Pancreas (tissue), 10 donors: Measurements from ENCODE around the gene TM9SF3. TPM values are rescaled to one million over a fixed set of nuclear protein-coding genes. Genes with fewer than 3 reads are reported as not detected.

ENCODE experiments used
- ATAC-seq, 4 donors: fragments of 200-7000 bp; cut with Tn5 transposase; one replicate each; pipeline versions ENCODE4 v1.8.0 to v1.9.1; 2020; ENCODE audit warnings: mild to moderate bottlenecking in 4 of 4, moderate library complexity in 4 of 4
- DNase-seq, 6 donors: peaks; one replicate each; pipeline ENCODE4 v3.0.0-alpha.2; 2020
- FAIRE-seq: peaks from 2 replicates; lab custom pipeline; 2012; peaks lifted over from hg19 to GRCh38; lab: Jason Lieb, UNC
- H3K27ac ChIP-seq, 4 donors: fragments of 200-600 bp; sonication (generic); 1 replicate in 3 of 4; 2 replicates in 1 of 4; pipeline versions ENCODE4 v1.5.0 to v1.8.0; 2020
- H3K27me3 ChIP-seq, 4 donors: fragments of 200-600 bp; one replicate each; pipeline ENCODE4 v1.8.0; 2021
- H3K36me3 ChIP-seq, 3 donors: fragments of 200-600 bp; sonication (generic) in 1 of 3; one replicate each; pipeline versions ENCODE4 v1.5.0 to v1.8.0; 2020 to 2021
- H3K4me1 ChIP-seq, 3 donors: fragments of 200-600 bp; one replicate each; pipeline ENCODE4 v1.8.0; 2021
- H3K4me3 ChIP-seq, 4 donors: fragments of 200-600 bp; sonication (generic) in 2 of 4; one replicate each; pipeline versions ENCODE4 v1.5.0 to v1.8.0; 2020 to 2021
- H3K9me3 ChIP-seq, 4 donors: fragments of 200-600 bp; one replicate each; pipeline ENCODE4 v1.8.0; 2021
- WGBS, 2 donors: extraction: QIAGEN DNeasy Blood & Tissue Kit; methylation state at CpG; one replicate each; pipeline ENCODE4 v1.1.7; 2013; 5-methylcytosine and 5-hydroxymethylcytosine counted together
- intact Hi-C, 3 donors: fragments of 100-400 bp; cut with DNase I; formaldehyde crosslinking; loops; one replicate each; pipeline versions ENCODE4 v1.11.1 to v1.14.2; 2022
- polyA plus RNA-seq, 2 donors: library from polyadenylated mRNA; stranded (reverse); fragments of 200-250 nt; gene quantifications; one replicate each; pipeline ENCODE4 v1.2.3, GENCODE V29; 2013
- total RNA-seq, 6 donors: library from RNA; stranded (reverse); fragmentation: NEBNext Ultra II Directional in 4 of 6; extraction: Animal tissue kit (Norgen Biotek cat#: 25700) in 4 of 6; gene quantifications; one replicate each; pipeline versions ENCODE4 v1.2.1 to v1.2.4, GENCODE V29; 2021 to 2023
- TF ChIP-seq, protein P1 (sequence below), 4 donors: fragments of 200-600 bp; sonication (generic) in 3 of 4; IDR thresholded peaks; one replicate each; pipeline versions ENCODE4 v1.5.0 to v1.8.0; 2021; ENCODE audit warnings: antibody characterized with exemption in 4 of 4
- donor health status: healthy with polysubstance abuse.
- donor health status: DM: no; HTN: no; CAD: no; lungs with moderate emphysema.
- donor health status: DM: no; HTN: no; CAD: no.
- donor health status: control.
- donor health status: control.
- donor health status: Bipolar disorder and iron deficiency.
- donor health status: DM: yes; HTN: yes; CAD: no.
- donor health status: DM: no; HTN: no; CAD: no.
- donor health status: DM: no; HTN: no; CAD: no.
- donor health status: DM: yes; HTN: yes; CAD: no.

The TM9SF3 gene
- total and polyA plus RNA-seq, 8 donors = 15.5 to 110 (median 60.2) TPM

GRCh38 chr10:96588060-96588554 is 1.3 kb upstream of the TM9SF3 start:
- TF ChIP-seq, protein P1, sequence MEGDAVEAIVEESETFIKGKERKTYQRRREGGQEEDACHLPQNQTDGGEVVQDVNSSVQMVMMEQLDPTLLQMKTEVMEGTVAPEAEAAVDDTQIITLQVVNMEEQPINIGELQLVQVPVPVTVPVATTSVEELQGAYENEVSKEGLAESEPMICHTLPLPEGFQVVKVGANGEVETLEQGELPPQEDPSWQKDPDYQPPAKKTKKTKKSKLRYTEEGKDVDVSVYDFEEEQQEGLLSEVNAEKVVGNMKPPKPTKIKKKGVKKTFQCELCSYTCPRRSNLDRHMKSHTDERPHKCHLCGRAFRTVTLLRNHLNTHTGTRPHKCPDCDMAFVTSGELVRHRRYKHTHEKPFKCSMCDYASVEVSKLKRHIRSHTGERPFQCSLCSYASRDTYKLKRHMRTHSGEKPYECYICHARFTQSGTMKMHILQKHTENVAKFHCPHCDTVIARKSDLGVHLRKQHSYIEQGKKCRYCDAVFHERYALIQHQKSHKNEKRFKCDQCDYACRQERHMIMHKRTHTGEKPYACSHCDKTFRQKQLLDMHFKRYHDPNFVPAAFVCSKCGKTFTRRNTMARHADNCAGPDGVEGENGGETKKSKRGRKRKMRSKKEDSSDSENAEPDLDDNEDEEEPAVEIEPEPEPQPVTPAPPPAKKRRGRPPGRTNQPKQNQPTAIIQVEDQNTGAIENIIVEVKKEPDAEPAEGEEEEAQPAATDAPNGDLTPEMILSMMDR (IDR thresholded peaks at IDR 0.05) = no peak
- Histone ChIP-seq H3K36me3 (peaks cover 0 to 2% (median 0%) of the 10 kb centered on the region in 3 donors), H3K9me3 (no peaks in the 10 kb centered on the region), H3K4me3 (peak overlapping the region in 2 of 4 donors; percentile 92 to 95), H3K27me3 (no peaks in the 10 kb centered on the region), H3K27ac (peak overlapping the region; percentile 96 to 98 (median 98)), H3K4me1 (peaks cover 15 to 32% (median 31%) of the 10 kb centered on the region in 3 donors)
- intact Hi-C loops = no loop called here
- FAIRE-seq (no peak), ATAC-seq (peak in 3 of 4 donors; percentile 8 to 20 (median 9)), DNase-seq (no peak)
- WGBS, 2 donors = 3% methylated on average over 4 of the region's 4 CpGs

DNA sequence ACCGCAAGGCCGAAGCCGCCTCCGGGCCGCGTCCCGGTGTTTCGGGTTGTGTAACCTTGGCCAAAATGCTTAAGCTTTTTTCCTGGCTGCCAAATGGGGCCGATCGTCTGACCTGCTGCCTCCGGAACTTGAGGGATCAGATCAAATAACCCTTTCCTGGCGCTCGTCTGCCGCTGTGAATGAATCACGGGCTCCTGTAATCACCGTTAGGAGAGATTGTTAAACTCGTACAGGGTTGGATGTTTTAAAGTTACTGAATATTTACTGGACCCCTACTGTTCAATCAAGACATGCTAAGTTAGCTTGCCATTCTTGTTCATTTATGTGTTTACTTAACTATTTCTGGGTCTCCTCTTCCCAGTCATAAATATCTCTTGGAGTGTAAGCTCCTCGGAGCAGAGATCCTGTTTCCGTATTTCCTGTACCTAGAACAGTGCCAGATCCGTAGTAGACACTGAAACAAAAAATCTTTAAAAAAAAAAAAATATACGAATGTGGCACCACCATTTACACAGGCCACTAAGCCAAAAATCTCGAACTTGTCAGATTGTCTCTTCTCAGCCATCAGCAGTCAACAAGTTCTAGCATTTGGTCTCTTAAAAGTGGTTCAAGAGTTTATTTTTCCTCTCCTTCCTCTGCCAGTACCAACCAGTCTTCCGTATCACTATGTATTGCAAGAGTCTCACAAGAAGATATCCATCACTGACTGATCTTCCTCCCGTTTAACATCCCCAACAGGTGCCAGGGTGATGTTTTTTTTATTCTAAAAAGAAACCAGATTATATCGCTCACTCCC is 650 bp upstream of the TM9SF3 start:
- FAIRE-seq = no peak
- intact Hi-C loops = no loop called here
- ATAC-seq = peak; percentile 8 to 51 (median 32)
- TF ChIP-seq, protein P1 (IDR thresholded peaks at IDR 0.05) = no peak
- peak overlapping the region; percentile 96 to 98 (median 98) for H3K27ac ChIP-seq
- WGBS, 2 donors = 0 to 1% methylated on average over 25 of the region's 25 CpGs
- peak overlapping the region; percentile 80 to 95 (median 93) for H3K4me3 ChIP-seq
- DNase-seq = peak in 3 of 6 donors; percentile 68 to 77 (median 68)
- no peaks in the 10 kb centered on the region for H3K36me3 ChIP-seq
- H3K9me3 ChIP-seq = no peaks in the 10 kb centered on the region
- H3K27me3 ChIP-seq = no peaks in the 10 kb centered on the region
- peaks cover 16 to 37% (median 33%) of the 10 kb centered on the region in 3 donors for H3K4me1 ChIP-seq

GRCh38 chr10:96585736-96586418 is 935 bp downstream of the TM9SF3 start:
- Histone ChIP-seq H3K4me3 (peak overlapping the region; percentile 80 to 95 (median 93)), H3K4me1 (peaks cover 29 to 53% (median 49%) of the 10 kb centered on the region in 3 donors), H3K27ac (peak overlapping the region; percentile 96 to 98 (median 98)), H3K27me3 (no peaks in the 10 kb centered on the region), H3K9me3 (no peaks in the 10 kb centered on the region), H3K36me3 (no peaks in the 10 kb centered on the region)
- WGBS, 2 donors = 1% methylated on average over 20 of the region's 20 CpGs
- FAIRE-seq (no peak), ATAC-seq (peak in 3 of 4 donors; percentile 9 to 28 (median 26)), DNase-seq (no peak)
- intact Hi-C loops = no loop called here
- TF ChIP-seq, protein P1 (IDR thresholded peaks at IDR 0.05) = no peak

GRCh38 chr10:96584474-96584873 is 2.3 kb downstream of the TM9SF3 start:
- intact Hi-C loops = no loop called here
- TF ChIP-seq, protein P1 (IDR thresholded peaks at IDR 0.05) = no peak
- Histone ChIP-seq H3K36me3 (no peaks in the 10 kb centered on the region), H3K9me3 (no peaks in the 10 kb centered on the region), H3K27ac (no peak overlapping the region), H3K4me1 (peaks cover 31 to 64% (median 56%) of the 10 kb centered on the region in 3 donors), H3K4me3 (peak overlapping the region in 2 of 4 donors; percentile 11 to 95), H3K27me3 (no peaks in the 10 kb centered on the region)
- FAIRE-seq (no peak), ATAC-seq (no peak), DNase-seq (no peak)
- 77 to 87% methylated on average over 9 of the region's 9 CpGs for WGBS, 2 donors
